ENCODE measurements around the gene GGT6. TPM values are rescaled to one million over a fixed set of nuclear protein-coding genes. Genes with fewer than 3 reads are reported as not detected.

The GGT6 gene
- total RNA-seq, 2 experiments from 2014 or later = not detected

- Mint-ChIP-seq H3K9me3 (no peaks in the 10 kb centered on the region), H3K4me3 (no peak overlapping the region), H3K36me3 (ENCODE audit: low read depth) (no peaks in the 10 kb centered on the region), H3K27ac (no peak overlapping the region), H3K27me3 (ENCODE audit: low read depth) (peaks cover 7% of the 10 kb centered on the region), H3K4me1 (ENCODE audit: low read depth) (peaks cover 14% of the 10 kb centered on the region)
- DNase-seq = no peak
- intact Hi-C loops (cut with micrococcal nuclease) = no loop called here
- CTCF ChIA-PET = no interaction called here
Observed at GRCh38 chr17:4507361-4508111, 52.8 kb downstream of the GGT6 start.

Other genes with a start within 250 kb of the GGT6 start
- gene UBE2G1, start 193.9 kb downstream of the GGT6 start, total RNA-seq = 10 to 100 TPM; 33.3 to 36.1 TPM
- 10 to 100 TPM; 17.7 to 20.4 TPM for gene SPNS3, start 126.6 kb downstream of the GGT6 start, total RNA-seq
- gene SPNS2, start 61.7 kb downstream of the GGT6 start, total RNA-seq = 1 to 10 TPM in 1 of 2 experiments, under 1 TPM in 1; 0.45 to 1.1 TPM
- 10 to 100 TPM; 73.7 to 80.7 TPM for gene MYBBP1A, start 5.2 kb downstream of the GGT6 start, total RNA-seq
- not detected for gene SMTNL2, start 24.0 kb upstream of the GGT6 start, total RNA-seq
- gene ALOX15, start 81.1 kb upstream of the GGT6 start, total RNA-seq = not detected
- 10 to 100 TPM; 79.0 to 91.2 TPM for gene PELP1, start 143.6 kb upstream of the GGT6 start, total RNA-seq
- gene ARRB2, start 150.1 kb upstream of the GGT6 start, total RNA-seq = 100 to 1,000 TPM; 169 to 174 TPM
- 10 to 100 TPM; 15.9 to 17.1 TPM for gene MED11, start 170.9 kb upstream of the GGT6 start, total RNA-seq
- under 1 TPM in 1 of 2 experiments, not detected in 1; 0.17 TPM for gene ZMYND15, start 179.3 kb upstream of the GGT6 start, total RNA-seq
- 1 to 10 TPM; 2.0 to 2.3 TPM for gene CXCL16, start 179.4 kb upstream of the GGT6 start, total RNA-seq
- not detected for gene TM4SF5, start 211.3 kb upstream of the GGT6 start, total RNA-seq
- gene VMO1, start 225.8 kb upstream of the GGT6 start, total RNA-seq = under 1 TPM in 1 of 2 experiments, not detected in 1; 0.60 TPM
- gene GLTPD2, start 228.4 kb upstream of the GGT6 start, total RNA-seq = not detected
- gene PSMB6, start 235.6 kb upstream of the GGT6 start, total RNA-seq = 100 to 1,000 TPM; 171 to 186 TPM
- gene PLD2, start 246.6 kb upstream of the GGT6 start, total RNA-seq = 10 to 100 TPM; 17.4 to 17.6 TPM

Measured in activated naive CD4-positive, alpha-beta T cell treated with anti-CD3 and anti-CD28 coated beads for 36 hours (primary cell).